ENCODE data around the gene SH2D1A. TPM values are rescaled to one million over a fixed set of nuclear protein-coding genes. Genes with fewer than 3 reads are reported as not detected.

The SH2D1A gene
- total RNA-seq, 3 donors from 2014 or later (not counting 1 experiment from before 2014, with no cell fraction given), result 58.4 to 73.6 (median 62.2) TPM

GRCh38 chrX:124337916-124338315 is 8.4 kb upstream of the SH2D1A start:
- no peaks in the 10 kb centered on the region for H3K9me3 Mint-ChIP-seq
- intact Hi-C loops (cut with micrococcal nuclease), result loop anchor here (2.0 to 5.0 kb wide), 2 partner anchors 71 to 121 kb away; no protein-coding TSS in a partner anchor
- H3K27me3 Mint-ChIP-seq (ENCODE audit: low read depth in 2 of 2), result peaks cover 0 to 8% of the 10 kb centered on the region in 2 donors

GRCh38 chrX:124338733-124339514 is 7.4 kb upstream of the SH2D1A start:
- Histone ChIP-seq H3K9me3 (ENCODE audit: control insufficient read depth, insufficient read depth, low read length) (no peaks in the 10 kb centered on the region), H3K4me1 (ENCODE audit: control insufficient read depth, insufficient read depth, low read length) (peaks cover 22% of the 10 kb centered on the region), H3K27ac (ENCODE audit: low read length) (peak overlapping the region; percentile 50), H3K36me3 (ENCODE audit: control insufficient read depth, insufficient read depth, low read length) (no peaks in the 10 kb centered on the region), H3K27me3 (ENCODE audit: control insufficient read depth, insufficient read depth, low read length) (no peaks in the 10 kb centered on the region), H3K4me3 (ENCODE audit: low read length) (no peak overlapping the region)
- TF ChIP-seq CTCF (IDR thresholded peaks at IDR 0.05), result no peak
- peaks cover 0 to 8% of the 10 kb centered on the region in 2 donors for H3K27me3 Mint-ChIP-seq (ENCODE audit: low read depth in 2 of 2)
- no peaks in the 10 kb centered on the region for H3K9me3 Mint-ChIP-seq
- peak overlapping the region; percentile 1 for H3K4me3 Mint-ChIP-seq
- no peaks in the 10 kb centered on the region for H3K36me3 Mint-ChIP-seq
- peak; percentile 63 to 85 (median 78) for ATAC-seq
- peak overlapping the region; percentile 80 for H3K27ac Mint-ChIP-seq
- peak; percentile 33 to 79 for DNase-seq
- peaks cover 43% of the 10 kb centered on the region in 2 donors for H3K4me1 Mint-ChIP-seq
- intact Hi-C loops (cut with micrococcal nuclease), result loop anchor here (2.0 to 5.0 kb wide), 2 partner anchors 72 to 122 kb away; no protein-coding TSS in a partner anchor
- WGBS (ENCODE audit: insufficient coverage), result 57% methylated on average over 4 of the region's 6 CpGs

More at GRCh38 chrX:124337916-124338315, 8.4 kb upstream of the SH2D1A start:
- DNase-seq (no peak), ATAC-seq (no peak)
- H3K4me1 Mint-ChIP-seq, result peaks cover 33 to 37% of the 10 kb centered on the region in 2 donors
- H3K9me3 ChIP-seq (ENCODE audit: control insufficient read depth, insufficient read depth, low read length), result no peaks in the 10 kb centered on the region
- no peak for TF ChIP-seq CTCF (IDR thresholded peaks at IDR 0.05)
- no peak overlapping the region for H3K4me3 ChIP-seq (ENCODE audit: low read length)
- H3K4me1 ChIP-seq (ENCODE audit: control insufficient read depth, insufficient read depth, low read length), result peaks cover 22% of the 10 kb centered on the region
- no peak overlapping the region for H3K4me3 Mint-ChIP-seq
- H3K36me3 ChIP-seq (ENCODE audit: control insufficient read depth, insufficient read depth, low read length), result no peaks in the 10 kb centered on the region
- no peaks in the 10 kb centered on the region for H3K27me3 ChIP-seq (ENCODE audit: control insufficient read depth, insufficient read depth, low read length)
- H3K27ac Mint-ChIP-seq, result no peak overlapping the region
- WGBS (ENCODE audit: insufficient coverage), result 80% methylated on average over 1 of the region's 1 CpG
- H3K36me3 Mint-ChIP-seq, result no peaks in the 10 kb centered on the region
- no peak overlapping the region for H3K27ac ChIP-seq (ENCODE audit: low read length)

GRCh38 chrX:124341396-124342132 is 4.8 kb upstream of the SH2D1A start:
- Histone ChIP-seq H3K4me3 (ENCODE audit: low read length) (no peak overlapping the region), H3K9me3 (ENCODE audit: control insufficient read depth, insufficient read depth, low read length) (no peaks in the 10 kb centered on the region), H3K36me3 (ENCODE audit: control insufficient read depth, insufficient read depth, low read length) (no peaks in the 10 kb centered on the region), H3K4me1 (ENCODE audit: control insufficient read depth, insufficient read depth, low read length) (peaks cover 27% of the 10 kb centered on the region), H3K27me3 (ENCODE audit: control insufficient read depth, insufficient read depth, low read length) (no peaks in the 10 kb centered on the region), H3K27ac (ENCODE audit: low read length) (peak overlapping the region; percentile 86)
- peak in 1 of 2 donors; percentile 42 for DNase-seq
- Mint-ChIP-seq H3K4me1 (peaks cover 53 to 58% of the 10 kb centered on the region in 2 donors), H3K9me3 (no peaks in the 10 kb centered on the region), H3K36me3 (no peaks in the 10 kb centered on the region), H3K27ac (peak overlapping the region; percentile 94 to 95), H3K27me3 (ENCODE audit: low read depth in 2 of 2) (peaks cover 0 to 3% of the 10 kb centered on the region in 2 donors), H3K4me3 (peak overlapping the region; percentile 55)
- intact Hi-C loops (cut with micrococcal nuclease), result loop anchor here (5.0 to 10.0 kb wide), 2 partner anchors 277 to 379 kb away; partner anchors contain the start of gene STAG2
- WGBS (ENCODE audit: insufficient coverage), result 9% methylated on average over 4 of the region's 7 CpGs
- TF ChIP-seq CTCF (IDR thresholded peaks at IDR 0.05), result no peak
- ATAC-seq, result no peak
